ENCODE data around the gene JAK3. TPM values are rescaled to one million over a fixed set of nuclear protein-coding genes. Genes with fewer than 3 reads are reported as not detected.

The JAK3 gene
- total and polyA plus RNA-seq, 2 of the 8 experiments (the other 6 are each of a cell fraction or from before 2014, with no cell fraction given) = 4.0 to 4.7 TPM

DNA sequence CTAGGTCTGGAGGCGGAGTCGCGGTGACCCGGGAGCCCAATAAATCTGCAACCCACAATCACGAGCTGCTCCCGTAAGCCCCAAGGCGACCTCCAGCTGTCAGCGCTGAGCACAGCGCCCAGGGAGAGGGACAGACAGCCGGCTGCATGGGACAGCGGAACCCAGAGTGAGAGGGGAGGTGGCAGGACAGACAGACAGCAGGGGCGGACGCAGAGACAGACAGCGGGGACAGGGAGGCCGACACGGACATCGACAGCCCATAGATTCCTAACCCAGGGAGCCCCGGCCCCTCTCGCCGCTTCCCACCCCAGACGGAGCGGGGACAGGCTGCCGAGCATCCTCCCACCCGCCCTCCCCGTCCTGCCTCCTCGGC lies 24.1 kb upstream of the JAK3 start, which contains the start of gene SLC5A5:
SLC5A5 (plus strand) TSS at position 68 of the 373 bp plus-strand sequence. CDS start 375 bp downstream, outside the sequence.
- no peak within 1 kb of the TSS for H2BK5ac ChIP-seq (ENCODE audit: low read depth, low read length)
- FAIRE-seq = no peak
- no peaks in the 10 kb centered on the region; a peak in 1 of 4 replicates for H3K9me3 ChIP-seq (ENCODE audit: insufficient read depth in 2 of 2, low read depth in 1 of 2, low read length in 1 of 2)
- H3K4me1 ChIP-seq (replicated peaks in 1 of 4; ENCODE audit: control insufficient read depth in 3 of 4, insufficient read depth in 4 of 4, low read length in 3 of 4) = peaks cover 0 to 14% (median 5%) of the 10 kb centered on the region in 4 experiments; a peak in 6 of 7 replicates
- no peak within 1 kb of the TSS for H4K5ac ChIP-seq (ENCODE audit: insufficient read length, low read depth, low read length)
- H2BK15ac ChIP-seq (ENCODE audit: low read length) = peak within 1 kb of the TSS; percentile 92; the same call in 1 of the 2 replicates
- H3K79me1 ChIP-seq (ENCODE audit: low read depth, low read length) = no peaks in the 10 kb centered on the region
- H3K27ac ChIP-seq (ENCODE audit: low read depth, low read length) = no peak within 1 kb of the TSS
- no peak within 1 kb of the TSS for H3K9ac ChIP-seq (replicated peaks in 1 of 4; ENCODE audit: extremely low read depth in 1 of 4, low read depth in 3 of 4, low read length in 3 of 4)
- H3K27me3 ChIP-seq (replicated peaks in 1 of 4; ENCODE audit: control insufficient read depth in 3 of 4, extremely low read depth in 1 of 4, insufficient read depth in 3 of 4, low read length in 3 of 4) = peaks cover 0 to 9% (median 5%) of the 10 kb centered on the region in 4 experiments; a peak in 5 of 7 replicates
- H3K36me3 ChIP-seq (ENCODE audit: control insufficient read depth in 2 of 4, insufficient read depth in 4 of 4, low read length in 3 of 4) = no peaks in the 10 kb centered on the region
- peak in 1 of 2 experiments; percentile 61 for DNase-seq (ENCODE audit: low read depth in 1 of 2, low spot score in 2 of 2)
- H3K4ac ChIP-seq (replicated peaks; ENCODE audit: insufficient read length, low read depth, low read length) = no peak within 1 kb of the TSS
- H3K79me2 ChIP-seq (ENCODE audit: control insufficient read depth in 1 of 2, insufficient read depth in 2 of 2, low read length in 2 of 2) = no peaks in the 10 kb centered on the region
- no peak within 1 kb of the TSS for H4K8ac ChIP-seq (ENCODE audit: extremely low read depth, insufficient read depth, low read length)
- no peak within 1 kb of the TSS for H3K4me3 ChIP-seq (ENCODE audit: extremely low read depth in 1 of 4, insufficient read depth in 2 of 4, low read depth in 3 of 4, low read length in 4 of 4)
- peak within 1 kb of the TSS; percentile 37 to 50; a peak in 2 of 4 replicates for H3K4me2 ChIP-seq (ENCODE audit: insufficient read depth in 1 of 2, low read depth in 2 of 2, low read length in 2 of 2)
- POLR2A ChIA-PET (ENCODE audit: partially characterized antibody) = interaction anchor here (1.6 to 20.2 kb wide), 4 partner anchors 8 to 71 kb away, joined by 8 to 392 read pairs (median 54); partner anchors contain the start of genes CCDC124 and RPL18A
- no peak within 1 kb of the TSS for H2AK5ac ChIP-seq (ENCODE audit: low read depth, low read length)
- no peak within 1 kb of the TSS for H4K91ac ChIP-seq (replicated peaks; ENCODE audit: insufficient read length, low read length)
- peaks cover 10% of the 10 kb centered on the region; the same call in 1 of the 2 replicates for H3K23me2 ChIP-seq (ENCODE audit: low read depth, low read length)
- no peak within 1 kb of the TSS for H2BK20ac ChIP-seq (ENCODE audit: low read length)
- H3K23ac ChIP-seq (ENCODE audit: insufficient read length) = no peak within 1 kb of the TSS
- no peak within 1 kb of the TSS for H3K14ac ChIP-seq (ENCODE audit: insufficient read length)
- H2AFZ ChIP-seq (ENCODE audit: low read length) = no peak within 1 kb of the TSS
- no peak within 1 kb of the TSS; the same call in 1 of the 2 replicates for H3K18ac ChIP-seq (ENCODE audit: extremely low read depth, low read length)
- peaks cover 0 to 1% of the 10 kb centered on the region in 2 experiments for H4K20me1 ChIP-seq (replicated peaks in 1 of 2; ENCODE audit: control insufficient read depth in 1 of 2, insufficient read depth in 2 of 2, low read length in 2 of 2)
- no peak within 1 kb of the TSS for H2BK120ac ChIP-seq (replicated peaks; ENCODE audit: low read depth, low read length)
- WGBS, 2 experiments (ENCODE audit: extremely low coverage in 1 of 2, insufficient coverage in 1 of 2, insufficient read length in 1 of 2, insufficient replicate concordance in 2 of 2, low coverage in 1 of 2, low lambda C conversion rate in 2 of 2, missing lambda C conversion rate in 1 of 2) = 46% methylated on average over 18 of the region's 26 CpGs; no CpG with 5 or more reads in 1 of the 2 experiments
- 0 out of 2 replicates have a peak within 1 kb of the TSS, but pooled peaks have one; percentile 60 for H2BK12ac ChIP-seq (ENCODE audit: low read depth, low read length)
- CTCF ChIA-PET (ENCODE audit: partially characterized antibody) = interaction anchor here (0.6 to 5.4 kb wide), 16 partner anchors 8 to 131 kb away, joined by 3 to 105 read pairs (median 5); partner anchors contain the start of genes CCDC124, JAK3 and RPL18A
- H3K56ac ChIP-seq (replicated peaks; ENCODE audit: insufficient read length, low read depth, low read length) = no peak within 1 kb of the TSS
- TF ChIP-seq SP2 (IDR thresholded peaks at IDR 0.05; ENCODE audit: low read length) (no peak), ZNF274 (IDR thresholded peaks at IDR 0.05; ENCODE audit: borderline replicate concordance, extremely low read depth, low read length) (no peak), RAD21 (IDR thresholded peaks at IDR 0.05 in 1 of 2, conservative IDR thresholded peaks at IDR 0.05 in 1 of 2; ENCODE audit: low read depth in 2 of 2, low read length in 2 of 2) (0 out of 4 replicates have a peak, but pooled peaks of 1 of the 2 experiments have one; percentile 2), MAFK (IDR thresholded peaks at IDR 0.05; ENCODE audit: low read depth, low read length) (no peak), KDM4A (IDR thresholded peaks at IDR 0.05; ENCODE audit: low read depth, low read length, severe bottlenecking) (no peak), TAF1 (IDR thresholded peaks at IDR 0.05; ENCODE audit: low read depth, low read length) (no peak)

Data from H1 (cell line).